GM23338 (cell line): Measurements from ENCODE around the gene EXOC4. TPM values are rescaled to one million over a fixed set of nuclear protein-coding genes. Genes with fewer than 3 reads are reported as not detected.

Experiments used
- ATAC-seq: fragments of 200-7000 bp; cut with Tn5 transposase; 3 replicates; pipeline ENCODE4 v1.9.1; 2020
- DNase-seq: peaks from one replicate; pipeline ENCODE4 v3.0.0-alpha.2; 2015; ENCODE audit warnings: low spot score
- H2AFZ ChIP-seq: fragments of 200-600 bp; sonication (generic); 2 replicates; pipeline ENCODE4 v1.8.0; 2016; ENCODE audit warnings: antibody characterized with exemption, mild to moderate bottlenecking, moderate library complexity
- H3F3A ChIP-seq: fragments of 200-600 bp; sonication (generic); replicated peaks from 2 replicates; pipeline ENCODE4 v1.8.0; 2017; ENCODE audit warnings: antibody characterized with exemption, mixed run types, low read depth
- H3K27ac ChIP-seq: fragments of 200-600 bp; sonication (generic); 2 replicates; pipeline ENCODE4 v1.6.1; 2016; ENCODE audit warnings: low read depth
- H3K27me3 ChIP-seq: fragments of 200-600 bp; sonication (generic); 2 replicates; pipeline ENCODE4 v1.8.0; 2016; ENCODE audit warnings: mild to moderate bottlenecking, mixed run types, moderate library complexity; ENCODE audit not compliant: insufficient read depth
- H3K36me3 ChIP-seq: fragments of 200-600 bp; sonication (generic); 2 replicates; pipeline ENCODE4 v1.8.0; 2016; ENCODE audit warnings: mild to moderate bottlenecking; ENCODE audit not compliant: insufficient read depth
- H3K4me1 ChIP-seq: fragments of 200-600 bp; sonication (generic); 2 replicates; pipeline ENCODE4 v1.8.0; 2016; ENCODE audit warnings: mild to moderate bottlenecking, moderate library complexity; ENCODE audit not compliant: insufficient read depth
- H3K4me2 ChIP-seq: fragments of 200-600 bp; sonication (generic); 2 replicates; pipeline ENCODE4 v1.7.1; 2017; ENCODE audit warnings: mixed run types
- H3K4me3 ChIP-seq: fragments of 200-600 bp; sonication (generic); 2 replicates; pipeline ENCODE4 v1.6.1; 2016; ENCODE audit warnings: mixed run types
- H3K79me2 ChIP-seq: fragments of 200-600 bp; sonication (generic); replicated peaks from 2 replicates; pipeline ENCODE4 v1.8.0; 2017; ENCODE audit warnings: mild to moderate bottlenecking; ENCODE audit not compliant: insufficient read depth
- H3K9me2 ChIP-seq: fragments of 200-600 bp; sonication (generic); 2 replicates; pipeline ENCODE4 v1.8.0; 2017; ENCODE audit not compliant: insufficient read depth
- H4K20me1 ChIP-seq: fragments of 200-600 bp; sonication (generic); replicated peaks from 2 replicates; pipeline ENCODE4 v1.8.0; 2017; ENCODE audit warnings: mild to moderate bottlenecking; ENCODE audit not compliant: insufficient read depth
- H3K27ac Mint-ChIP-seq: 2 replicates; pipeline ENCODE4 v1.8.0; 2020; ENCODE audit warnings: inconsistent platforms, mild to moderate bottlenecking, moderate library complexity, mixed read lengths
- H3K27me3 Mint-ChIP-seq: 3 replicates; pipeline ENCODE4 v1.8.0; 2022; ENCODE audit warnings: low read depth, mild to moderate bottlenecking, moderate library complexity, mixed read lengths, inconsistent platforms; ENCODE audit not compliant: insufficient read depth, poor library complexity
- H3K36me3 Mint-ChIP-seq: 3 replicates; pipeline ENCODE4 v1.8.0; 2021; ENCODE audit warnings: low read depth, mild to moderate bottlenecking, inconsistent platforms, moderate library complexity, mixed read lengths
- H3K4me1 Mint-ChIP-seq: 3 replicates; pipeline ENCODE4 v1.8.0; 2020; ENCODE audit warnings: mild to moderate bottlenecking, inconsistent platforms, mixed read lengths
- H3K4me3 Mint-ChIP-seq: 3 replicates; pipeline ENCODE4 v1.8.0; 2021; ENCODE audit warnings: moderate library complexity, mild to moderate bottlenecking, inconsistent platforms, mixed read lengths
- H3K9me3 Mint-ChIP-seq: 3 replicates; pipeline ENCODE4 v1.8.0; 2020; ENCODE audit warnings: moderate library complexity, mild to moderate bottlenecking, inconsistent platforms, mixed read lengths
- CREB1 ChIP-seq: fragments of 250-450 bp; sonication (Bioruptor Pico); IDR thresholded peaks from 2 replicates; pipeline ENCODE4 v1.5.0; 2020; ENCODE audit warnings: low read depth, mild to moderate bottlenecking, moderate library complexity
- EZH2phosphoT487 ChIP-seq: fragments of 200-600 bp; sonication (generic); IDR thresholded peaks from one replicate; pipeline ENCODE4 v1.8.1; 2018; ENCODE audit warnings: antibody characterized with exemption; ENCODE audit not compliant: unreplicated experiment
- polyA plus RNA-seq: library from polyadenylated mRNA; unstranded; fragments of >200 nt; fragmentation: Nextera tagmentation; extraction: Ambion mirVana; gene quantifications from 2 replicates; pipeline ENCODE4 v1.2.1, GENCODE V29; 2016
- total RNA-seq: library from RNA; depleted of rRNA; stranded (reverse); fragments of >200 nt; shearing (Covaris generic); gene quantifications from 2 replicates; pipeline ENCODE4 v1.2.3, GENCODE V29; 2014
- TF ChIP-seq, protein P1 (sequence below): fragments of 250-450 bp; sonication (Bioruptor Pico); IDR thresholded peaks from 2 replicates; pipeline ENCODE4 v1.5.0; 2020; ENCODE audit warnings: mild to moderate bottlenecking, moderate library complexity
- TF ChIP-seq, protein P2 (sequence below), 2 experiments: fragments of 200-600 bp in 1 of 2; sonication (generic) in 1 of 2; conservative IDR thresholded peaks; 2 replicates each; pipeline versions ENCODE4 v1.5.1 to v1.6.1; 2016 to 2017; ENCODE audit warnings: antibody characterized with exemption in 2 of 2, low read depth in 2 of 2, mild to moderate bottlenecking in 2 of 2, moderate library complexity in 1 of 2
- TF ChIP-seq, protein P3 (sequence below): IDR thresholded peaks from one replicate; pipeline ENCODE4 v1.6.1; 2018; ENCODE audit warnings: antibody characterized with exemption; ENCODE audit not compliant: unreplicated experiment
- TF ChIP-seq, protein P4 (sequence below): IDR thresholded peaks from 2 replicates; pipeline ENCODE4 v1.6.1; 2016; ENCODE audit warnings: antibody characterized with exemption

EXOC4 gene
- total and polyA plus RNA-seq, 2 experiments from 2014 or later = 37.5 to 52.7 TPM

DNA sequence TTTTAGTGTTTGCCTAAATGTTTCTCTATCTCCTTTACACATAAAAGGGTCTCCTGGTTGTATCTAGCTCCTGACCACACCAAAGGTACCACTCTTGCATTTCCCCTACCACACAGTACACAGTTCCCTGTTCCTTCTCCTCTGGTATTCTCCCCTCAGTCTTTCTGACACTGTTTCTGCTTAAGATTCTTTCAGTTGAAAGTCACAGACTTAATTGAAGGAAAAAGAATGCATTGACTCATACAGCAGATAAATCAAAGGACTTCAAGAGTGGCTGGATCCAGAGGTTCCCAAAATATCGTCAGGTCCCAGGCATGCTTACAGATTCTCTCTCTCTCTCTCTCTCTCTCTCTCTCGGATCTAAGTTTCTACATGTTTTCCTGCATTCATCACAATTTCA, 688.6 kb downstream of the EXOC4 start:
- H2AFZ ChIP-seq = no peak overlapping the region
- no peak overlapping the region for H3K4me3 ChIP-seq
- H3K27me3 Mint-ChIP-seq = no peaks in the 10 kb centered on the region
- H3K79me2 ChIP-seq = no peaks in the 10 kb centered on the region
- no peak for ATAC-seq
- no peaks in the 10 kb centered on the region for H3K9me2 ChIP-seq
- H3K4me1 ChIP-seq = peaks cover 16% of the 10 kb centered on the region
- H3K4me2 ChIP-seq = no peak overlapping the region
- H3K9me3 Mint-ChIP-seq = no peaks in the 10 kb centered on the region
- no peaks in the 10 kb centered on the region for H4K20me1 ChIP-seq
- no peak overlapping the region for H3K27ac ChIP-seq
- DNase-seq = no peak
- H3K4me3 Mint-ChIP-seq = no peak overlapping the region
- H3F3A ChIP-seq = no peaks in the 10 kb centered on the region
- peaks cover 16% of the 10 kb centered on the region for H3K4me1 Mint-ChIP-seq
- TF ChIP-seq, protein P1, sequence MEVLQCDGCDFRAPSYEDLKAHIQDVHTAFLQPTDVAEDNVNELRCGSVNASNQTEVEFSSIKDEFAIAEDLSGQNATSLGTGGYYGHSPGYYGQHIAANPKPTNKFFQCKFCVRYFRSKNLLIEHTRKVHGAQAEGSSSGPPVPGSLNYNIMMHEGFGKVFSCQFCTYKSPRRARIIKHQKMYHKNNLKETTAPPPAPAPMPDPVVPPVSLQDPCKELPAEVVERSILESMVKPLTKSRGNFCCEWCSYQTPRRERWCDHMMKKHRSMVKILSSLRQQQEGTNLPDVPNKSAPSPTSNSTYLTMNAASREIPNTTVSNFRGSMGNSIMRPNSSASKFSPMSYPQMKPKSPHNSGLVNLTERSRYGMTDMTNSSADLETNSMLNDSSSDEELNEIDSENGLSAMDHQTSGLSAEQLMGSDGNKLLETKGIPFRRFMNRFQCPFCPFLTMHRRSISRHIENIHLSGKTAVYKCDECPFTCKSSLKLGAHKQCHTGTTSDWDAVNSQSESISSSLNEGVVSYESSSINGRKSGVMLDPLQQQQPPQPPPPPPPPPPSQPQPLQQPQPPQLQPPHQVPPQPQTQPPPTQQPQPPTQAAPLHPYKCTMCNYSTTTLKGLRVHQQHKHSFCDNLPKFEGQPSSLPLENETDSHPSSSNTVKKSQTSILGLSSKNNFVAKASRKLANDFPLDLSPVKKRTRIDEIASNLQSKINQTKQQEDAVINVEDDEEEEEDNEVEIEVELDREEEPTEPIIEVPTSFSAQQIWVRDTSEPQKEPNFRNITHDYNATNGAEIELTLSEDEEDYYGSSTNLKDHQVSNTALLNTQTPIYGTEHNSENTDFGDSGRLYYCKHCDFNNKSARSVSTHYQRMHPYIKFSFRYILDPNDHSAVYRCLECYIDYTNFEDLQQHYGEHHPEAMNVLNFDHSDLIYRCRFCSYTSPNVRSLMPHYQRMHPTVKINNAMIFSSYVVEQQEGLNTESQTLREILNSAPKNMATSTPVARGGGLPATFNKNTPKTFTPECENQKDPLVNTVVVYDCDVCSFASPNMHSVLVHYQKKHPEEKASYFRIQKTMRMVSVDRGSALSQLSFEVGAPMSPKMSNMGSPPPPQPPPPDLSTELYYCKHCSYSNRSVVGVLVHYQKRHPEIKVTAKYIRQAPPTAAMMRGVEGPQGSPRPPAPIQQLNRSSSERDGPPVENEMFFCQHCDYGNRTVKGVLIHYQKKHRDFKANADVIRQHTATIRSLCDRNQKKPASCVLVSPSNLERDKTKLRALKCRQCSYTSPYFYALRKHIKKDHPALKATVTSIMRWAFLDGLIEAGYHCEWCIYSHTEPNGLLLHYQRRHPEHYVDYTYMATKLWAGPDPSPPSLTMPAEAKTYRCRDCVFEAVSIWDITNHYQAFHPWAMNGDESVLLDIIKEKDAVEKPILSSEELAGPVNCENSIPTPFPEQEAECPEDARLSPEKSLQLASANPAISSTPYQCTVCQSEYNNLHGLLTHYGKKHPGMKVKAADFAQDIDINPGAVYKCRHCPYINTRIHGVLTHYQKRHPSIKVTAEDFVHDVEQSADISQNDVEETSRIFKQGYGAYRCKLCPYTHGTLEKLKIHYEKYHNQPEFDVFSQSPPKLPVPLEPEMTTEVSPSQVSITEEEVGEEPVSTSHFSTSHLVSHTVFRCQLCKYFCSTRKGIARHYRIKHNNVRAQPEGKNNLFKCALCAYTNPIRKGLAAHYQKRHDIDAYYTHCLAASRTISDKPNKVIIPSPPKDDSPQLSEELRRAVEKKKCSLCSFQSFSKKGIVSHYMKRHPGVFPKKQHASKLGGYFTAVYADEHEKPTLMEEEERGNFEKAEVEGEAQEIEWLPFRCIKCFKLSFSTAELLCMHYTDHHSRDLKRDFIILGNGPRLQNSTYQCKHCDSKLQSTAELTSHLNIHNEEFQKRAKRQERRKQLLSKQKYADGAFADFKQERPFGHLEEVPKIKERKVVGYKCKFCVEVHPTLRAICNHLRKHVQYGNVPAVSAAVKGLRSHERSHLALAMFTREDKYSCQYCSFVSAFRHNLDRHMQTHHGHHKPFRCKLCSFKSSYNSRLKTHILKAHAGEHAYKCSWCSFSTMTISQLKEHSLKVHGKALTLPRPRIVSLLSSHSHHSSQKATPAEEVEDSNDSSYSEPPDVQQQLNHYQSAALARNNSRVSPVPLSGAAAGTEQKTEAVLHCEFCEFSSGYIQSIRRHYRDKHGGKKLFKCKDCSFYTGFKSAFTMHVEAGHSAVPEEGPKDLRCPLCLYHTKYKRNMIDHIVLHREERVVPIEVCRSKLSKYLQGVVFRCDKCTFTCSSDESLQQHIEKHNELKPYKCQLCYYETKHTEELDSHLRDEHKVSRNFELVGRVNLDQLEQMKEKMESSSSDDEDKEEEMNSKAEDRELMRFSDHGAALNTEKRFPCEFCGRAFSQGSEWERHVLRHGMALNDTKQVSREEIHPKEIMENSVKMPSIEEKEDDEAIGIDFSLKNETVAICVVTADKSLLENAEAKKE (CRISPR knock-in tag) = no peak
- H3K27me3 ChIP-seq = no peaks in the 10 kb centered on the region
- no peaks in the 10 kb centered on the region; the same call in 1 of the 3 replicates for H3K36me3 Mint-ChIP-seq
- H3K27ac Mint-ChIP-seq = no peak overlapping the region; the same call in 1 of the 2 replicates
- H3K36me3 ChIP-seq = no peaks in the 10 kb centered on the region

DNA sequence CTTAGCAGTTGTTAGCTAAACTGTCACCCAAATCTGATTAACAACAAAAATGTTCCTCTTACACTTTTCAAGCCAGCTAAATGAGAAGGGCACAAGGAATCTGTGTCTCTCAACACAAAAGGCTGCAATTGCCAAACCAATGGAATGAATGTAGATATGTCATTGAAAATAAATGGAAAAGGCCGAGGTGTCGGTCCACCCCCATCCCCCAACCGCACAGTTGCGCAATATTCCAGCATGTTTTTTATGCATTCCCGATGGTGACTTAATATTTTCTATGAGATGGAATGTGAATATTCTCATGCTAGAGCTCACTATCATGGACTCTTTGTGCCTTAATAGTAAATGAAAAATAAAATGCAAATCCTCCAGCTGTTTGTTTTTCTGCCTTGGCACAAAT, 692.6 kb downstream of the EXOC4 start:
- H3F3A ChIP-seq = no peaks in the 10 kb centered on the region
- no peaks in the 10 kb centered on the region for H3K9me2 ChIP-seq
- H3K4me1 ChIP-seq = peaks cover 2% of the 10 kb centered on the region; the same call in 1 of the 2 replicates
- no peaks in the 10 kb centered on the region for H3K36me3 ChIP-seq
- no peaks in the 10 kb centered on the region; the same call in 2 of the 3 replicates for H3K36me3 Mint-ChIP-seq
- H3K27ac Mint-ChIP-seq = no peak overlapping the region
- no peak for ATAC-seq
- H3K79me2 ChIP-seq = no peaks in the 10 kb centered on the region
- H3K27ac ChIP-seq = no peak overlapping the region
- no peaks in the 10 kb centered on the region for H3K27me3 Mint-ChIP-seq
- H3K4me3 ChIP-seq = no peak overlapping the region
- H3K27me3 ChIP-seq = no peaks in the 10 kb centered on the region
- no peaks in the 10 kb centered on the region for H3K9me3 Mint-ChIP-seq
- H3K4me1 Mint-ChIP-seq = peaks cover 8% of the 10 kb centered on the region; the same call in 2 of the 3 replicates
- DNase-seq = no peak
- H4K20me1 ChIP-seq = no peaks in the 10 kb centered on the region
- H3K4me2 ChIP-seq = no peak overlapping the region
- H2AFZ ChIP-seq = no peak overlapping the region
- H3K4me3 Mint-ChIP-seq = no peak overlapping the region
- TF ChIP-seq EZH2phosphoT487 = no peak
- TF ChIP-seq, protein P2, sequence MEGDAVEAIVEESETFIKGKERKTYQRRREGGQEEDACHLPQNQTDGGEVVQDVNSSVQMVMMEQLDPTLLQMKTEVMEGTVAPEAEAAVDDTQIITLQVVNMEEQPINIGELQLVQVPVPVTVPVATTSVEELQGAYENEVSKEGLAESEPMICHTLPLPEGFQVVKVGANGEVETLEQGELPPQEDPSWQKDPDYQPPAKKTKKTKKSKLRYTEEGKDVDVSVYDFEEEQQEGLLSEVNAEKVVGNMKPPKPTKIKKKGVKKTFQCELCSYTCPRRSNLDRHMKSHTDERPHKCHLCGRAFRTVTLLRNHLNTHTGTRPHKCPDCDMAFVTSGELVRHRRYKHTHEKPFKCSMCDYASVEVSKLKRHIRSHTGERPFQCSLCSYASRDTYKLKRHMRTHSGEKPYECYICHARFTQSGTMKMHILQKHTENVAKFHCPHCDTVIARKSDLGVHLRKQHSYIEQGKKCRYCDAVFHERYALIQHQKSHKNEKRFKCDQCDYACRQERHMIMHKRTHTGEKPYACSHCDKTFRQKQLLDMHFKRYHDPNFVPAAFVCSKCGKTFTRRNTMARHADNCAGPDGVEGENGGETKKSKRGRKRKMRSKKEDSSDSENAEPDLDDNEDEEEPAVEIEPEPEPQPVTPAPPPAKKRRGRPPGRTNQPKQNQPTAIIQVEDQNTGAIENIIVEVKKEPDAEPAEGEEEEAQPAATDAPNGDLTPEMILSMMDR (conservative IDR thresholded peaks at IDR 0.05; ENCODE audit: low read depth in 2 of 2) = no peak
- TF ChIP-seq, protein P3, sequence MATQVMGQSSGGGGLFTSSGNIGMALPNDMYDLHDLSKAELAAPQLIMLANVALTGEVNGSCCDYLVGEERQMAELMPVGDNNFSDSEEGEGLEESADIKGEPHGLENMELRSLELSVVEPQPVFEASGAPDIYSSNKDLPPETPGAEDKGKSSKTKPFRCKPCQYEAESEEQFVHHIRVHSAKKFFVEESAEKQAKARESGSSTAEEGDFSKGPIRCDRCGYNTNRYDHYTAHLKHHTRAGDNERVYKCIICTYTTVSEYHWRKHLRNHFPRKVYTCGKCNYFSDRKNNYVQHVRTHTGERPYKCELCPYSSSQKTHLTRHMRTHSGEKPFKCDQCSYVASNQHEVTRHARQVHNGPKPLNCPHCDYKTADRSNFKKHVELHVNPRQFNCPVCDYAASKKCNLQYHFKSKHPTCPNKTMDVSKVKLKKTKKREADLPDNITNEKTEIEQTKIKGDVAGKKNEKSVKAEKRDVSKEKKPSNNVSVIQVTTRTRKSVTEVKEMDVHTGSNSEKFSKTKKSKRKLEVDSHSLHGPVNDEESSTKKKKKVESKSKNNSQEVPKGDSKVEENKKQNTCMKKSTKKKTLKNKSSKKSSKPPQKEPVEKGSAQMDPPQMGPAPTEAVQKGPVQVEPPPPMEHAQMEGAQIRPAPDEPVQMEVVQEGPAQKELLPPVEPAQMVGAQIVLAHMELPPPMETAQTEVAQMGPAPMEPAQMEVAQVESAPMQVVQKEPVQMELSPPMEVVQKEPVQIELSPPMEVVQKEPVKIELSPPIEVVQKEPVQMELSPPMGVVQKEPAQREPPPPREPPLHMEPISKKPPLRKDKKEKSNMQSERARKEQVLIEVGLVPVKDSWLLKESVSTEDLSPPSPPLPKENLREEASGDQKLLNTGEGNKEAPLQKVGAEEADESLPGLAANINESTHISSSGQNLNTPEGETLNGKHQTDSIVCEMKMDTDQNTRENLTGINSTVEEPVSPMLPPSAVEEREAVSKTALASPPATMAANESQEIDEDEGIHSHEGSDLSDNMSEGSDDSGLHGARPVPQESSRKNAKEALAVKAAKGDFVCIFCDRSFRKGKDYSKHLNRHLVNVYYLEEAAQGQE = no peak
- TF ChIP-seq CREB1 (CRISPR knock-in tag) = no peak
- TF ChIP-seq, protein P4, sequence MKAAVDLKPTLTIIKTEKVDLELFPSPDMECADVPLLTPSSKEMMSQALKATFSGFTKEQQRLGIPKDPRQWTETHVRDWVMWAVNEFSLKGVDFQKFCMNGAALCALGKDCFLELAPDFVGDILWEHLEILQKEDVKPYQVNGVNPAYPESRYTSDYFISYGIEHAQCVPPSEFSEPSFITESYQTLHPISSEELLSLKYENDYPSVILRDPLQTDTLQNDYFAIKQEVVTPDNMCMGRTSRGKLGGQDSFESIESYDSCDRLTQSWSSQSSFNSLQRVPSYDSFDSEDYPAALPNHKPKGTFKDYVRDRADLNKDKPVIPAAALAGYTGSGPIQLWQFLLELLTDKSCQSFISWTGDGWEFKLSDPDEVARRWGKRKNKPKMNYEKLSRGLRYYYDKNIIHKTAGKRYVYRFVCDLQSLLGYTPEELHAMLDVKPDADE = no peak
